HG03571 (cell line): Measurements from ENCODE around the gene CDHR2.
"Not testable (repeated sequence)": the region's sequence is repeated elsewhere in the genome, so short reads cannot be mapped to it uniquely, and the experiment has no call there.

Experiments
- ATAC-seq: cut with Tn5 transposase; IDR thresholded peaks from one replicate; pipeline ENCODE4 v1.9.1; 2021; ENCODE audit not compliant: unreplicated experiment

Gene CDHR2

DNA sequence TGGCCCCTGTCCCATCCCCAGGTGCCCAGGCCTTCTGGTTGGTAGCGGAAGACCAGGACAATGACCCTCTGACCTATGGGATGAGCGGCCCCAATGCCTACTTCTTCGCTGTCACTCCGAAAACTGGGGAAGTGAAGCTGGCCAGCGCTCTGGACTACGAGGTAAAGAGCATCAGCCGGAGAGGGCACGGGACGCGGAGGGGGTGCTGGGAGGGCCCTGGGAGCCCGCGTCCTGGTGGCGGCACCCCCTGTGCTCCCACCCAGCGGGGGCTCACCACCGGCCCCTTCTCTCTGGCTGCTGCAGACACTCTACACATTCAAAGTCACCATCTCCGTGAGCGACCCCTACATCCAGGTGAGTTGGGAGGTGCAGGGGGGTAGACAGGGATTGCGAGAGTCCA, 19.5 kb downstream of the CDHR2 start:
- ATAC-seq = no peak

DNA sequence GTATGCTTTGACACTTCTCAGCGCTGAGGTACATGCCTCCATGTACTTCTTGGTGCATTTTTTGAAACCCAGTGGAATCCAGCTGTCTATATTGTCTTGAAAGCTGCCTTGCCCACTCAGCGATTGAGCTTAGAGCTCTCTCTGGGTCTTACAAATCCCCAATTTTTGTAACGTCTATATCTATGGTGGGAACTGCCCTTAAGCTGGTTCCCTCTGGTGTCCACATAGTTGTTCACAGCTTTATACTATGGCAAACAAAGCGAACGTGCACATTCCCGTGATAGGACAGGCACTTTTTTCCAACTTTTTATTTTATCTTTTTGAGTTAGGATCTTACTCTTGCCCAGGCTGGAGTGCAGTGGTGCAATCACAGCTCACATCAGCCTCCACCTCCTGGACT, 20.9 kb downstream of the CDHR2 start:
- no peak for ATAC-seq

DNA sequence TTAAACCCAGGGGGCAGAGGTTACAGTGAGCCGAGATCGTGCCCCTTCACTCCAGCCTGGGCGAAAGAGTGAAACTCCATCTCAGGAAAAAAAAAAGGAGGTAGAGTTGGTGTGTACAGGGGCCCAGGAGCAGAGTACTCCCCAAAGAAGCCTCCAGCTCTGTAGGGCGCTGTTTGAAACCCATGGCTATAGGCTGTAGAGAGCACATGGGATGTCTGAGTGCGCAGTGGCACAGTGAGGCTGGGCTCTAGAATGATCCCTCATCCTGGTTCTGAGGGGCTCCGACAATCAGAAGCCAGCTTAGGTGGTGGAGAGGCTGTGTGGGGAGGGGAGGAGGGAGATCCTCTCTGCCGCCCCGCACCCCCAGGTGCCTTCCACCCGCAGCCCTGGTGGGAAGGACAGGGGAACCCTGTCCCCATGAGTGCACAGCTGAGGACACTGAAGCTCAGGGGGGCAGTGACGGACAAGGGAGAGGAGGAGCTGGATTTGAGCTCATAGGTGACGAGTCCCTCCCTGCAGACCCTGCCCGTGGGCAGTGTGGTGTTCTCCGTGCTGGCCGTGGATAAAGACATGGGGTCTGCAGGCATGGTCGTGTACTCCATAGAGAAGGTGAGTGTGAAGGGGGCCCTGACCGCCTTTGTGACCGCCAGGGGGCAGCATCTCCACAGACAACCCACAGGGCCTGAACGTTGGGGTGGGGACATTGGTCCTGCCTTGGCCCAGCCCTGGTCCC, 24.6 kb downstream of the CDHR2 start:
- ATAC-seq = no peak

DNA sequence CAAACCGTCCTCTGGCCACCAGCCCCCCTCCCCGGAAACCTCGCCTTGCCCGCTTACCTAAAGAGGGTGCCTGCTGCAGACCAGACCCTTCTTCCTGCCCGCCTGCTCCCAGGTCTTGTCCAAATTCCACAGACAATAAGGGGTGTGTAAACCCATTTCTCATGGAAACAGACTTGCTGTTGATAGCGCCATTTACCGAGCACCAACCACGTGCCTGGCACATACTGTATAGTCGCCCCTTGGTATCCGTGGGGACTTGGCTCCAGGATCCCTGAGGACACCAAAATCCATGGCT, 25.1 kb downstream of the CDHR2 start:
- no peak for ATAC-seq

DNA sequence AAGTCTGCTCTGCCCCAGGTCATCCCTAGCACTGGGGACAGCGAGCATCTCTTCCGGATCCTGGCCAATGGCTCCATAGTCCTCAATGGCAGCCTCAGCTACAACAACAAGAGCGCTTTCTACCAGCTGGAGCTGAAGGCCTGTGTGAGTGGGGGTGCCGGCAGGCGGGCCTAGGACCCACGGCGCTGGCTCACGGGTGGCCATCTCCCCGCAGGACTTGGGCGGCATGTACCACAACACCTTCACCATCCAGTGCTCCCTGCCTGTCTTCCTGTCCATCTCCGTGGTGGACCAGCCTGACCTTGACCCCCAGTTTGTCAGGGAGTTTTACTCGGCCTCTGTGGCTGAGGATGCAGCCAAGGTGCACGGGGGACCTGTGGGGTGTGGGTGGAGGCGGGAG, 25.9 kb downstream of the CDHR2 start:
- ATAC-seq = no peak

DNA sequence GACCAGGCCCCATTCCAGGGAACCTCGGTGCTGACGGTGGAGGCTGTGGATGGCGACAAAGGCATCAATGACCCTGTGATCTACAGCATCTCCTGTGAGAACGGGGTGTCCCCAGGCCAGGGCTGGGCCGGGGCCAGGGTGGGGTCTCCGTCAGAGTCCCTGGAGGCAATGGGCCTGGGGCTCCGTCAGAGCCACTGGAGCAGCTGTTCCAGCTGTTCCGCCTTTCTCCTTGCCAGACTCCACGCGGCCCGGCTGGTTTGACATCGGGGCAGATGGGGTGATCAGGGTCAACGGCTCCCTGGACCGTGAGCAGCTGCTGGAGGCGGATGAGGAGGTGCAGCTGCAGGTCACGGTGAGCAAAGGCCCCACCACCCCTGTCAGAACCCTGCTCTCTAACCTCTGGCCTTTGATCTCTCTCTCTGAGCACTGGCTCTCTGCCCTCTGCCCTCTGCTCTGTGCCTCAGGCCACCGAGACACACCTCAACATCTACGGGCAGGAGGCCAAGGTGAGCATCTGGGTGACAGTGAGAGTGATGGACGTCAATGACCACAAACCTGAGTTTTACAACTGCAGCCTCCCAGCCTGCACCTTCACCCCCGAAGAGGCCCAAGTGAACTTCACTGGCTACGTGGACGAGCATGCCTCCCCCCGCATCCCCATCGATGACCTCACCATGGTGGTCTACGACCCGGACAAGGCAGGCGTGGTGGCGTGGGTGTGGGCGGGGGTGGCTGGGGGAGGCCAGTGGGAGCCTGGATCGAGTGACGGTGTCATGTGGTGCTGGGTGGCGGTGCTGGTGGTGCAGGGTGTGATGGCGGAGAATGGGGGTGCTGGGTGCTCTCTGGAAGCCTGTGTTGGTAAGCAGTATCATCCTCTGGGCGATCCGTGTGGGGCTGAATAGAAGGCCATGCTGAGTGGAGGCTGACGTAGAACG, 26.6 kb downstream of the CDHR2 start:
- no peak for ATAC-seq

DNA sequence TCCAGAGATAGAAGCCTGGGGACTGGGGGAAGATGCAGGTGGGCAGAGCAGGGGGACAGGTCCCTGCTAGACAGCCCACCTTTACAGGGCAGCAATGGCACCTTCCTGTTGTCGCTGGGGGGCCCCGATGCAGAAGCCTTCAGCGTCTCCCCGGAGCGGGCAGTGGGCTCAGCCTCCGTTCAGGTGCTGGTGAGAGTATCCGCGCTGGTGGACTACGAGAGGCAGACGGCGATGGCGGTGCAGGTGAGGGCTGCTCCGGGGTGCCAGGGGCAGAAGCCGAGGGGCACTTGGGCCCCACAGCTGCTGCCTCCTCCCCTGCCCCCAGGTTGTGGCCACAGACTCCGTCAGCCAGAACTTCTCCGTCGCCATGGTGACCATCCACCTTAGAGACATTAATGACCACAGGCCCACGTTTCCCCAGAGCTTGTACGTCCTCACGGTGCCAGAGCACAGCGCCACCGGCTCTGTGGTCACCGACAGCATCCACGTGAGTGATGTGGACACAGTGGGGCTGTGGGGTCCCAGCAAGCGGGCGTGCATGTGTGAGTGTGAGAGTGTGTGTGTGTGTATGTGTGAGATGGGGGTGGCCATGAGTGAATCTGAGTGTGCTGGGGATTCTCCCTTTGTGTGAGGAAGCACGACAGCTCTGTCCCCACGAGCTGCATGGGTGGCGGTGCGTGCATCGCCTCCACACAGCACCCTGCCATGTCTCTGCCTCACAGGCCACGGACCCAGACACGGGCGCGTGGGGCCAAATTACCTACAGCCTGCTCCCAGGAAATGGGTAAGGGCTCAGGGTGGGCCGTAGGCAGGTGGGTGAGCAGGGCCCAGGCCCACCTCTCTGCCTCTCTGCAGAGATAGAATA, 28.4 kb downstream of the CDHR2 start:
- no peak for ATAC-seq

DNA sequence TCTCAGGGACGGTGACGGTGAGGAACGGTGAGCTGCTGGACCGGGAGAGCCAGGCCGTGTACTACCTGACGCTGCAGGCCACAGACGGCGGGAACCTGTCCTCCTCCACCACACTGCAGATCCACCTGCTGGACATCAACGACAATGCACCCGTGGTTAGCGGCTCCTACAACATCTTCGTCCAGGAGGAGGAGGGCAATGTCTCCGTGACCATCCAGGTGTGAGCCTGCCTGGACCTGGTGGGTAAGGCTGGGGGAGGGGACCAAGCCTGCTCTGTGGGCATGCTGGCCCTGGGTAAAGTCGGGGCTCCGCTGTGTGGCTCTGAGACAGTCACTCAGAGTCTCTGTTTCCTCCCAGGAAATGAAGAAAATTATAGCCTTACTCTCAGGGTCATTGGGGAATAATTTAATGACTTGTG, 29.3 kb downstream of the CDHR2 start:
- ATAC-seq = no peak

DNA sequence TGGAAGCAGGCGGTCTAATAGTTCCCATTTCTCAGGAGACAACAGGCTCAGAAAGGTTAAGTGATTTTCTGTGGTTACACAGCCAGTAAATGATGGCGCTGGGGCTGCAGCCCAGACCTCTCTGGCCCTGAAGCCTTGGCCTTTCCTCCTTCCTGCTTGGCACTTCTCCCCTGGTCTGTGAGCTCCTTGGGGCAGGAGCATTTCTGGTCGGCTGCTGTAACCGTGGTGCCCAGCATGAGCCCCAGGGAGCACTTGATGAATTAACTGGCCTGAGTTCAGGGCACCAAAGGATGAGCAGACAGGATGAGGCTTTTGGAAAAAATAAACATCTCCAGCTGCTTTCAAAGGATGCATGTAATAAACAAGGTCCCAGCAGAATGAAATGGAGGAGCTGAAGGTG, 30.2 kb downstream of the CDHR2 start:
- no peak for ATAC-seq

DNA sequence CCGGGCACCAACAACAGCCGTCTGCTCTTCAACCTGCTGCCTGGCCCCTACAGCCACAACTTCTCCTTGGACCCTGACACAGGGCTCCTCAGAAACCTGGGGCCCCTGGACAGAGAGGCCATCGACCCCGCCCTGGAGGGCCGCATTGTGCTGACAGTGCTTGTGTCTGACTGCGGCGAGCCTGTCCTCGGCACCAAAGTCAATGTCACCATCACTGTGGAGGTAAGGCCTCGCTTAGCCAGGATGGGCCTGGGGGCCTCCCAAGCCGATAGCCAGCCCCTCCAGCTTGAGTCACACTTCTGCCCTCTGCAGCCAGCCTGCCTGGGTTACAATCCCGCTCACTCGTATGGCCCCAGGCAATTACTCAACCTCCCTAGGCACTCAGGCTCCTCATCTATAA, 32.2 kb downstream of the CDHR2 start:
- no peak for ATAC-seq

DNA sequence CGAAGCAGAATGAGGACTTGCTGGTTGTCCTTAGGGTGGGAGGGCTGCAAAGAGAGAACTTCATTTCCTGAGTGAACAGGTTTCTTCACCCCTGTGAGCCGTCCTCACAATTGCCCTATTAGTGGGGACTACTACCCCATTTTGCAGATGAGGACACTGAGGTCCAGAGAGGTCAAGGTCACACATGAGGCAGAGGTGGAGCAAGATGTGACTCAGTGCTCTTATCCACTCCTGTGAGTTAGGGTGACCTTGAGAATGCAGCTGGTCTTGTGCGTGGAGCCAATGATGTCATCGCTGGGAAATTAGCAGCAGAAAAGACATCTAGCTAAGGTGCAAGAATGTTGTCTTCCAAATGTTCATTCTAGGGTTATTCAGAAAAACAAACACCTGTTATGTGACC, 33.9 kb downstream of the CDHR2 start:
- no peak for ATAC-seq

DNA sequence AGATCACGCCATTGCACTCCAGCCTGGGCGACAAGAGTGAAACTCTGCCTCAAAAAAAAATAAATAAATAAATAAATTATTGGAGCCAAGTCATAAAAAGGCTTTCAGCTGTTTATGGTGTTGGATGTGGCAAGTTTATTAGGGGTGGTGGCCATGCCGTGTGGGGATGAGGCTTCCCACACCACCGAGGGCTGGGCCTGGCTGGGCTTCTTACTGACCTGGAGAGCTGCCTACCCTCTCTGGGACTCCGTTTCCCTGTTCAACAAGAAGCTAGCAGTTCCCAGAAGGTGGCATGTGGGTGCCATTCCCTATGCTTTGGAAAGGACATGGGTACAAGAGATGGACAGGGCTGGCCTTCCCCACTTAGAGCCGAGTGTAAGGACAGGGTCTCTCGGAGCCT, 38.3 kb downstream of the CDHR2 start:
- ATAC-seq = no peak

DNA sequence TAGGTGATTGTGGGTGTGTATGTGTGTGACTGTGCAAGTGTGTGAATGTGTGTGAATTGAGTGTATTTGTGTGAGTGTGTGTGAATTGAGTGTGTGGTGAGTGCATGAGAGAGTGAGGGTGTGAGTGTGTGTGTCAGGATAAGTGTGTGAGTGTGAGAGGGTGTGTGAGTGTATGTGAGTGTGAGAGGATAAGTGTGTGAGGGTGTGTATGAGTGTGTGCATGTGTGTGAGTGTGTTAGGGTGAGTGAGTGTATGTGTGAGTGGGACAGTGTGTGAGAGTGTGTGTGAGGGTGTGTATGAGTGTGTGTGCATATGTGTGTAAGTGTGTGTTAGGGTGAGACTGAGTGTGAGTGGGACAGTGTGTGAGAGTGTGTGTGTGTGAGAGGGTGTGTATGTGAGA, 39.2 kb downstream of the CDHR2 start:
- ATAC-seq = no peak

DNA sequence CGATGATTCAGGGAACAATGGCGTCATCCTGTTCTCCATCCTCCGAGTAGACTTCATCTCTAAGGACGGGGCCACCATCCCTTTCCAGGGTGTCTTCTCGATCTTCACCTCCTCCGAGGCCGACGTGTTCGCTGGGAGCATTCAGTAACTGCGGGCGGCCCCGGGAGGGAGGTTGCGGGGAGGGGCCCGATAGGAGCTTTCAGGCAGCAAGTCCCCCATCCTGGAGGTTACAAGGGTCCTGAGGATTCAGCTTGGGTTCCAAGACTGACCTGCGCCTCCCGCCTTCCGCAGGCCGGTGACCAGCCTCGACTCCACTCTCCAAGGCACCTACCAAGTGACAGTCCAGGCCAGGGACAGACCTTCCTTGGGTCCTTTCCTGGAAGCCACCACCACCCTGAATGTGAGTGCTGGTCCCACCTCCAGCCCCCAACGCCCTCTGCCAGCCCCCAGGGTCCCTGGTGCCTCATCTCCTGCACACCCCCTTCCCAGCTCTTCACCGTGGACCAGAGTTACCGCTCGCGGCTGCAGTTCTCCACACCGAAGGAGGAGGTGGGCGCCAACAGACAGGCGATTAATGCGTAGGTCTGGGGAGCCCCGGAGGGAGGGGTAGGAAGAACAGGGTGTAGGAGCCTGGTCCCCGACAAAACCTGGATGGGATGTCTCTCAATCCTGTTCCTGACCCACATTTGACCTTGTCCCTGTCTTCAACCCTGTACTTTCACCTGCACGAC, 40.1 kb downstream of the CDHR2 start:
- no peak for ATAC-seq

DNA sequence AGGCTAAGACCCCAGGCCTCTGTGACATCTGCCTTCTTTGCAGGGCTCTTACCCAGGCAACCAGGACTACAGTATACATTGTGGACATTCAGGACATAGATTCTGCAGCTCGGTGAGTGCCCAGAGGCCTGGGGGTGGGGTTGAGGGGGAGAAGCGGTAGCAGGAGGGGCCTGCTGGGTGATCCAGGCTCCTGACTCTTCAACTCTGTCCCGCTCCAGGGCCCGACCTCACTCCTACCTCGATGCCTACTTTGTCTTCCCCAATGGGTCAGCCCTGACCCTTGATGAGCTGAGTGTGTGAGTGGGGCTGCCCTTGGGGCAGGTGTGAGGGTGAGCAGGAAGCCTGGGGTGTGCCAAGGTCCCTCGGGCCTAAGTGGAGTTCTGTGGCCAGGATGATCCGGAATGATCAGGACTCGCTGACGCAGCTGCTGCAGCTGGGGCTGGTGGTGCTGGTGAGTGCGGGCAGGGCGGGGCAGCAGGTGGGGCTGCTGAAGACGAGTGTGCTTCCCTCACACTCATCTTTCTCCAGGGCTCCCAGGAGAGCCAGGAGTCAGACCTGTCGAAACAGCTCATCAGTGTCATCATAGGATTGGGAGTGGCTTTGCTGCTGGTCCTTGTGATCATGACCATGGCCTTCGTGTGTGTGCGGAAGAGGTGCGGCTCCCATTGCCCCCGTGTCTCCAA, 41.0 kb downstream of the CDHR2 start:
- no peak for ATAC-seq

DNA sequence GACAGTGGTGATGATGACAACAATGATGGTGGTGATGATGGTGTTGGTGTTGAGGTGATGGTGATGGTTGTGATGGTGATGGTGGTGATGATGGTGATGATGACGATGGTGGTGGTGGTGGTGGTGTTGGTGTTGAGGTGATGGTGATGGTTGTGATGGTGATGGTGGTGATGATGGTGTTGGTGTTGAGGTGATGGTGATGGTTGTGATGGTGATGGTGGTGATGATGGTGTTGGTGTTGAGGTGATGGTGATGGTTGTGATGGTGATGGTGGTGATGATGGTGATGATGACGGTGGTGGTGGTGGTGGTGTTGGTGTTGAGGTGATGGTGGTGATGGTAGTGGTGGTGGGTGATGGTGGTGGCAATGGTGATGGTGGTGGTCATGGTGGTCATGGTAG, 42.5 kb downstream of the CDHR2 start:
- ATAC-seq = not testable (repeated sequence)

DNA sequence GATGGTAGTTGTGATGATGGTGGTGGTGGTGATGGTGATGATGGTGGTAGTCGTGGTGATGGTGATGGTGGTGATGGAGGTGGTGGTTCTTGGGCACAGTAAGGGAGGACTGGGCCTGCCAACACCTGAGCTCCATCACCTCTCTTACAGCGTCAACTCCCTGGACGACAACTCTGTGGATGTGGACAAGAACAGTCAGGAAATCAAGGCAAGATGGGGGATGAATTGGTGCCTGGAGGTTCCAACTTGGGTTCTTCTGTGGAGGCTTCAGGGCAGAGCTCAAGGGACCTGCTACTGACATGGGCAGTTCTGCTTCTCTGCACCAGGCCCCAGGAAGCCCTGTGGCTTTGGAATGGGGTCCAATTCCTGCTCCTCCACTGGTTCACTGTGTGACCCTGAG, 43.4 kb downstream of the CDHR2 start:
- ATAC-seq = no peak

DNA sequence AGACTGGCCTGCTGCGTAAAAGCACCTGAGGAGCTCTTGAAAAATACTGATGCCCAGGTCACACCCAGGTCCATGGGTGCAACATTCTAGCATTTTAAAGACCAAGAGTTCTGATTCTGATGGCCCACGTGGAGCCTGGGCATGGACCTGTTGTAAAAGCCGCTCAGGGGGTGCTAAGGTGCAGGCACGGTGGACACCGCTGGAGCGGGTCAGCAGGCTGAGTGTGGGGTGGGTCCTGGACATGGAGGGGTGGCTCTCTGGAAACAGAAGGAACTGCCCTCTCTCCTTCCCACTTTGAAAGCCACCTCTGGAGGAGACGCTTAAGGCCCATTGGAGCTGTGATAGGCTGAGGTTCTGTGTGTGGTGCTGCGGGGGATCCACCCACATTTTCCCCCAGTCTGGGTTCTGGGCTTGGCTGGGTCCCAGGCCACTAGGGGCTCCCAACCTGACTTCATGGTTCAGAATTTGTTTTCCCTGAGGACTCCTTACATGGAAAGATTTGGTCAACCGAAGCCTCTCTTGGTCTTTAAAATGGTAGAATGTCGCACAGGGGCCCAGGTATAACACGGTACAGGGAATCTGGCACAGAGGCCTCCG, 44.2 kb downstream of the CDHR2 start:
- no peak for ATAC-seq

DNA sequence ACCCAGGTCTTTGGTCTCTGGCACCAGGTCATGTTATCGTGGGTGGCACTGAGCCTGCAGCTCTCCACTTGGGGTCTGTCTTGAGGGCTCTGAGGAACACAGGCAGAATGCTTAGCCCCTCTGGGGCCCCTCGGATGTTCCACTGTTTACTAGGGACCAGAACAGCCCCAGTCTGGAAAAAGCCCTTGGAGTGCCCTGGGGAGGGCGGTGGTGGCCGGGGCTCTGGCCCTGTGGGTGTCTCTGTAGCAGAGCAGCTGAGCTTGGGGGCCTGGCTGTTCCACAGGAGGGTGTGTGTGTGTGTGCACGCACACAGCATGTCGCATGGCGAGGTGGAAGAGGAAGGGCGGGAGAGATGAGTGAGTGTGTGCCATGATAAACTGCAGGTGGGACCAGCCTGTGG, 45.4 kb downstream of the CDHR2 start:
- no peak for ATAC-seq

DNA sequence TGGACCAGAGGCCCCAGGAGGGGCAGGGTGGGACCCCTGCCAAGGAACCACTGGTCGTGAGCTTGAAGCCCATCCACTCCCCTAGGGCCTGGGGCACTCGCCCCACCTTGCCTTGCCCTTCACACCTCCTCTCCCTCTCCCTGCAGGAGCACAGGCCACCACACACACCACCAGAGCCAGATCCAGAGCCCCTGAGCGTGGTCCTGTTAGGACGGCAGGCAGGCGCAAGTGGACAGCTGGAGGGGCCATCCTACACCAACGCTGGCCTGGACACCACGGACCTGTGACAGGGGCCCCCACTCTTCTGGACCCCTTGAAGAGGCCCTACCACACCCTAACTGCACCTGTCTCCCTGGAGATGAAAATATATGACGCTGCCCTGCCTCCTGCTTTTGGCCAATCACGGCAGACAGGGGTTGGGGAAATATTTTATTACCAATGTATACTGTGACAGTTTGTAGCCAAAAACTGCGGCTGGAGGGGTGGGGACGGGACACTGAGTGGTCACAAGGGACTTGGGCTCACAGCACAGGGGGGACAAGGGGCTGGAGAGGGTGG, 46.3 kb downstream of the CDHR2 start:
- no peak for ATAC-seq
